ENCODE data around the gene RPS8.

DNA sequence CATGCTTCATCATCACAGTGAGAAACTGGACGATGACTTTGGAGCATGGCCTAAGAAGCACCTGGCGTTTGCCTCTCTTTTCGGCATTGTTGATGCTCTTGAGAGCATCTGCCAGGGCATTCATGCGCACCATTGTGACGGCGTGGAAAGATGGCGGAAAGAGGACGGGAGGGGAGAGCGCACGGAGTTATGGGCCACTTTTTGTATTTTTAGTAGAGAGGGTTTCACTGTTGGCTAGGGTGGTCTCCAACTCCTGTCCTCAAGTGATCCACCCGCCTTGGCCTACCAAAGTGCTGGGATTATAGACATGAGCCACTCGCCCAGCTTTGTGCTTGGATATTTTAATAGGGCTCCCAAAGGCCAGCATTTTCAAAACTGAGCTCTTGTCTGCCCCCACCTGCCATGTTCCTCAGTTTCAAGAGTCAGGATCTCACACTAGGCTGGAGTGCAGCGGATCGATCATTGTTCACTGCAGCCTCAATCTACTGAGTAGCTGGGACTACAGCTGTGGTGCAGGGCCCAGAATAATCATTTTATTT lies 5.3 kb downstream of the RPS8 start:
- TF ChIP-seq, protein P1, sequence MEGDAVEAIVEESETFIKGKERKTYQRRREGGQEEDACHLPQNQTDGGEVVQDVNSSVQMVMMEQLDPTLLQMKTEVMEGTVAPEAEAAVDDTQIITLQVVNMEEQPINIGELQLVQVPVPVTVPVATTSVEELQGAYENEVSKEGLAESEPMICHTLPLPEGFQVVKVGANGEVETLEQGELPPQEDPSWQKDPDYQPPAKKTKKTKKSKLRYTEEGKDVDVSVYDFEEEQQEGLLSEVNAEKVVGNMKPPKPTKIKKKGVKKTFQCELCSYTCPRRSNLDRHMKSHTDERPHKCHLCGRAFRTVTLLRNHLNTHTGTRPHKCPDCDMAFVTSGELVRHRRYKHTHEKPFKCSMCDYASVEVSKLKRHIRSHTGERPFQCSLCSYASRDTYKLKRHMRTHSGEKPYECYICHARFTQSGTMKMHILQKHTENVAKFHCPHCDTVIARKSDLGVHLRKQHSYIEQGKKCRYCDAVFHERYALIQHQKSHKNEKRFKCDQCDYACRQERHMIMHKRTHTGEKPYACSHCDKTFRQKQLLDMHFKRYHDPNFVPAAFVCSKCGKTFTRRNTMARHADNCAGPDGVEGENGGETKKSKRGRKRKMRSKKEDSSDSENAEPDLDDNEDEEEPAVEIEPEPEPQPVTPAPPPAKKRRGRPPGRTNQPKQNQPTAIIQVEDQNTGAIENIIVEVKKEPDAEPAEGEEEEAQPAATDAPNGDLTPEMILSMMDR (IDR thresholded peaks at IDR 0.05; ENCODE audit: low read depth, low read length) = no peak
- no peak for TF ChIP-seq EZH2phosphoT487 (IDR thresholded peaks at IDR 0.05; ENCODE audit: low read depth)
